BLaER1 (cell line): Measurements from ENCODE around the gene RABEP2.
"Not testable (repeated sequence)": the region's sequence is repeated elsewhere in the genome, so short reads cannot be mapped to it uniquely, and the experiment has no call there.

Source experiments
- H3K27ac ChIP-seq: shearing (Covaris generic); formaldehyde crosslinking; 2 replicates; pipeline ENCODE4 v1.8.1; 2022
- H3K27me3 ChIP-seq: shearing (Covaris generic); formaldehyde crosslinking; 2 replicates; pipeline ENCODE4 v1.8.1; 2022
- H3K36me3 ChIP-seq: shearing (Covaris generic); formaldehyde crosslinking; 2 replicates; pipeline ENCODE4 v1.8.1; 2022
- H3K4me1 ChIP-seq: shearing (Covaris generic); formaldehyde crosslinking; 2 replicates; pipeline ENCODE4 v1.8.1; 2022
- H3K4me2 ChIP-seq: shearing (Covaris generic); formaldehyde crosslinking; 2 replicates; pipeline ENCODE4 v1.8.1; 2022
- H3K4me3 ChIP-seq: shearing (Covaris generic); formaldehyde crosslinking; 2 replicates; pipeline ENCODE4 v1.8.1; 2022
- H3K9ac ChIP-seq: shearing (Covaris generic); formaldehyde crosslinking; 2 replicates; pipeline ENCODE4 v1.8.1; 2022
- H3K9me3 ChIP-seq: shearing (Covaris generic); formaldehyde crosslinking; 2 replicates; pipeline ENCODE4 v1.8.1; 2022
- H4K20me1 ChIP-seq: shearing (Covaris generic); formaldehyde crosslinking; 2 replicates; pipeline ENCODE4 v1.8.1; 2022
- Cebpa-rat ChIP-seq: shearing (Covaris generic); IDR thresholded peaks from 2 replicates; pipeline ENCODE4 v1.8.1; 2022

Gene RABEP2

DNA sequence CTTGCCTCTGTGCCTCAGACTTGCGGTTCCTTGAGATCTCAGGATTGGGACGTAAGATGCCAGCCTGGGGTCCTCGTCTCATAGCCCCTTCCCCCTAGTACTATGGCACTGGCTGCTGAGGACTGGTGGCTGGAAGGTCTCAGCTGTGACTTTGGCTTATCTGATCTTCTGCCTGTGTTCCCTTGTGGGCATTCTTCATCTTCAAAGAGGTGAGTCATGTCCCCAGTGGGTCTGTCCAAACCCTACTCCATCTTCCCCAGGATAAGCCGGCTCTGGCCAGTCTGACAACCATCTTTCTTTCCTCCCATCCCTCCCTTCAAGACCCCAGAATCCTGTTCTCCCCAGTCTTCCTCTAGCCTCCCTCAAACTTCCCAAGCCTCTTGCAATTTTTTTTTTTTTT, 10.3 kb upstream of the RABEP2 start:
- H3K27me3 ChIP-seq: no peaks in the 10 kb centered on the region
- peaks cover 74% of the 10 kb centered on the region for H3K36me3 ChIP-seq
- no peaks in the 10 kb centered on the region for H3K9me3 ChIP-seq
- no peak for TF ChIP-seq Cebpa-rat
- H3K4me2 ChIP-seq: peak overlapping the region; percentile 99
- H3K4me3 ChIP-seq: no peak overlapping the region
- no peak overlapping the region for H3K27ac ChIP-seq
- H4K20me1 ChIP-seq: peaks cover 50% of the 10 kb centered on the region
- no peak overlapping the region for H3K9ac ChIP-seq
- peaks cover 55% of the 10 kb centered on the region for H3K4me1 ChIP-seq

DNA sequence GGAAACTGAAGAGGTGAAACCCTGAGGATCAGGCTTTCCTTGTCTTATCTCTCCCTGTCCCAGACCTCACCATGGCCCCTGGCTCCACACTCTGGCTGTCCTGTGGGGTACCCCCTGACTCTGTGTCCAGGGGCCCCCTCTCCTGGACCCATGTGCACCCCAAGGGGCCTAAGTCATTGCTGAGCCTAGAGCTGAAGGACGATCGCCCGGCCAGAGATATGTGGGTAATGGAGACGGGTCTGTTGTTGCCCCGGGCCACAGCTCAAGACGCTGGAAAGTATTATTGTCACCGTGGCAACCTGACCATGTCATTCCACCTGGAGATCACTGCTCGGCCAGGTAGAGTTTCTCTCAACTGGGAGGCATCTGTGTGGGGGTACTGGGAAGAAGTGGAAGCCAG, 8.1 kb upstream of the RABEP2 start:
- Histone ChIP-seq H3K27ac (peak overlapping the region; percentile 99), H3K4me1 (peaks cover 77% of the 10 kb centered on the region), H3K4me2 (peak overlapping the region; percentile 99), H3K9ac (peak overlapping the region; percentile 99), H3K27me3 (no peaks in the 10 kb centered on the region), H3K9me3 (no peaks in the 10 kb centered on the region), H3K4me3 (peak overlapping the region; percentile 93), H3K36me3 (peaks cover 52% of the 10 kb centered on the region), H4K20me1 (peaks cover 33% of the 10 kb centered on the region)
- no peak for TF ChIP-seq Cebpa-rat

DNA sequence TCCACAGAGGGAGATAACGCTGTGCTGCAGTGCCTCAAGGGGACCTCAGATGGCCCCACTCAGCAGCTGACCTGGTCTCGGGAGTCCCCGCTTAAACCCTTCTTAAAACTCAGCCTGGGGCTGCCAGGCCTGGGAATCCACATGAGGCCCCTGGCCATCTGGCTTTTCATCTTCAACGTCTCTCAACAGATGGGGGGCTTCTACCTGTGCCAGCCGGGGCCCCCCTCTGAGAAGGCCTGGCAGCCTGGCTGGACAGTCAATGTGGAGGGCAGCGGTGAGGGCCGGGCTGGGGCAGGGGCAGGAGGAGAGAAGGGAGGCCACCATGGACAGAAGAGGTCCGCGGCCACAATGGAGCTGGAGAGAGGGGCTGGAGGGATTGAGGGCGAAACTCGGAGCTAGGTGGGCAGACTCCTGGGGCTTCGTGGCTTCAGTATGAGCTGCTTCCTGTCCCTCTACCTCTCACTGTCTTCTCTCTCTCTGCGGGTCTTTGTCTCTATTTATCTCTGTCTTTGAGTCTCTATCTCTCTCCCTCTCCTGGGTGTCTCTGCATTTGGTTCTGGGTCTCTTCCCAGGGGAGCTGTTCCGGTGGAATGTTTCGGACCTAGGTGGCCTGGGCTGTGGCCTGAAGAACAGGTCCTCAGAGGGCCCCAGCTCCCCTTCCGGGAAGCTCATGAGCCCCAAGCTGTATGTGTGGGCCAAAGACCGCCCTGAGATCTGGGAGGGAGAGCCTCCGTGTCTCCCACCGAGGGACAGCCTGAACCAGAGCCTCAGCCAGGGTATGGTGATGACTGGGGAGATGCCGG, 7.5 kb upstream of the RABEP2 start:
- peaks cover 46% of the 10 kb centered on the region for H3K36me3 ChIP-seq
- H3K4me3 ChIP-seq: peak overlapping the region; percentile 93
- H4K20me1 ChIP-seq: peaks cover 28% of the 10 kb centered on the region
- H3K27ac ChIP-seq: peak overlapping the region; percentile 99
- no peaks in the 10 kb centered on the region for H3K27me3 ChIP-seq
- H3K4me1 ChIP-seq: peaks cover 83% of the 10 kb centered on the region
- peak overlapping the region; percentile 99 for H3K4me2 ChIP-seq
- peak overlapping the region; percentile 99 for H3K9ac ChIP-seq
- no peaks in the 10 kb centered on the region for H3K9me3 ChIP-seq
- no peak for TF ChIP-seq Cebpa-rat

DNA sequence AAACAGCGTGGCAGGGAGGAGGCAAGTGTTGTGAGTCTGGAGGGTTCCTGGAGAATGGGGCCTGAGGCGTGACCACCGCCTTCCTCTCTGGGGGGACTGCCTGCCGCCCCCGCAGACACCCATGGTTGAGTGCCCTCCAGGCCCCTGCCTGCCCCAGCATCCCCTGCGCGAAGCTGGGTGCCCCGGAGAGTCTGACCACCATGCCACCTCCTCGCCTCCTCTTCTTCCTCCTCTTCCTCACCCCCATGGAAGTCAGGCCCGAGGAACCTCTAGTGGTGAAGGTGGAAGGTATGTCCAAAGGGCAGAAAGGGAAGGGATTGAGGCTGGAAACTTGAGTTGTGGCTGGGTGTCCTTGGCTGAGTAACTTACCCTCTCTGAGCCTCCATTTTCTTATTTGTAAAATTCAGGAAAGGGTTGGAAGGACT, 6.8 kb upstream of the RABEP2 start, which contains the start of gene CD19:
Gene CD19, plus strand, starts transcription at position 171 of the 425 bp plus-strand sequence. Its CDS starts 30 bp downstream, at position 201.
- peaks cover 39% of the 10 kb centered on the region for H3K36me3 ChIP-seq
- H3K4me1 ChIP-seq: peaks cover 87% of the 10 kb centered on the region
- peak within 1 kb of the TSS; percentile 99 for H3K9ac ChIP-seq
- peak within 1 kb of the TSS; percentile 99 for H3K4me2 ChIP-seq
- H3K27me3 ChIP-seq: no peaks in the 10 kb centered on the region
- H4K20me1 ChIP-seq: peaks cover 21% of the 10 kb centered on the region
- H3K4me3 ChIP-seq: peak within 1 kb of the TSS; percentile 93
- H3K27ac ChIP-seq: peak within 1 kb of the TSS; percentile 99
- H3K9me3 ChIP-seq: no peaks in the 10 kb centered on the region
- no peak for TF ChIP-seq Cebpa-rat

DNA sequence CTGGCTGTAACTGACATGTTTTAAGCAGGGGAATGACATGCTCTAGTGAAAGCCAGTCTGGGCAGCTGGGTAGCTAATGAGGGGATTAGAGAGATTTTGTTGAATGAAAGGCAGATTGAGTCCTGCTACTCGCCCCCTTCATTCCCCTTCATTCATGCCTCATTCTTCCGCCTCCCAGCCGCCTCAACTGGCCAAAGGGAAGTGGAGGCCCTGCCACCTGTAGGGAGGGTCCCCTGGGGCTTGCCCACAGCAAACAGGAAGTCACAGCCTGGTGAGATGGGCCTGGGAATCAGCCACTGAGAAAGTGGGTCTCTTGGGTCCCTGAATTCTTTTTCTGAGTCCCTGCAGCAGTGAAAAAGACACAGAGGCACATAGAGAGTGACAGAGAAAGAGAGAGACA, 5.6 kb upstream of the RABEP2 start:
- no peak for TF ChIP-seq Cebpa-rat
- Histone ChIP-seq H4K20me1 (peaks cover 13% of the 10 kb centered on the region), H3K9me3 (no peaks in the 10 kb centered on the region), H3K4me2 (peak overlapping the region; percentile 99), H3K4me3 (peak overlapping the region; percentile 93), H3K36me3 (peaks cover 27% of the 10 kb centered on the region), H3K9ac (peak overlapping the region; percentile 99), H3K27me3 (no peaks in the 10 kb centered on the region), H3K4me1 (peaks cover 84% of the 10 kb centered on the region), H3K27ac (peak overlapping the region; percentile 99)

DNA sequence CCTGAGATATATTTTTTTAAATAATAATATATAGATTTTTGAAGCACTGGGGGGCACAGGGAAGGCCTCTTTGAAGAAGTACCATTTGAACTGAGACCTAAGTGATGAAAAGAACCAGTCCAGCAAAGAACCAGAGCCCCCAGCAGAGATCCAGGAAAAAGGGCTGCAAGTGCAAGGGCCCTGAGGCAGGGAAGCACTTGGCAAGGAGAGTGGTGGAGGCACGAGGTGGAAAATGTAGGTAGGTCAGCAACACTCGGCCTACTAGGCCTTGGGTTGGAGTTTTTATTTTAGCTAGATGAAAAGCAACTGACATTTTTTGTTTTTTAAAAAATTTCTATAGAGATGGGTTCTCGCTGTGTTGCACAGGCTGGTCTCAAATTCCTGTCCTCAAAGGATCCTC, 5.2 kb upstream of the RABEP2 start:
- Histone ChIP-seq H3K27me3 (no peaks in the 10 kb centered on the region), H3K4me3 (peak overlapping the region; percentile 93; the same call in 1 of the 2 replicates), H3K36me3 (peaks cover 23% of the 10 kb centered on the region), H3K9ac (peak overlapping the region; percentile 99), H3K9me3 (no peaks in the 10 kb centered on the region), H3K27ac (peak overlapping the region; percentile 99), H3K4me1 (peaks cover 80% of the 10 kb centered on the region), H3K4me2 (peak overlapping the region; percentile 99), H4K20me1 (peaks cover 8% of the 10 kb centered on the region)
- TF ChIP-seq Cebpa-rat: no peak

DNA sequence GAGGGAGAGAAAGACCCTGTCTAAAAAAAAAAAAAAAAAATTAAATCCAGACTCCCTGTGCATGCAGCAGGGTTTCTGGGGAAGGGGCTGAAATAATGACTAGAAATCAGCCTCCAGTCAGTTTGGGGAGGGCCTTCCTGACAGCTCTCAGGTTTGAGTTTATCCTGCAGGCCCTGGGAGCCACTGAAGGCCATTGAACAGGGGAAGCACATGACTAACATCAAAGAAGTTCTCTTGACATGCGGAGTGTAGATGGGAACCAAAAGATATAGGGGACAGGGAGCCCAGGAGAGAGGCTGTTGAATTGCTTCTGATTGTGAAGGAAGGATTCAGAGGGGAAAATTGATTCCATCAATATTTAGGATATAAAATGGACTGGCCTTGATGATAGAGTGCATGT, 2.8 kb upstream of the RABEP2 start:
- 0 out of 2 replicates have a peak overlapping the region, but pooled peaks have one; percentile 42 for H3K27ac ChIP-seq
- peak overlapping the region; percentile 42 for H3K4me2 ChIP-seq
- no peak overlapping the region for H3K9ac ChIP-seq
- peaks cover 70% of the 10 kb centered on the region for H3K4me1 ChIP-seq
- H3K9me3 ChIP-seq: no peaks in the 10 kb centered on the region
- no peaks in the 10 kb centered on the region for H4K20me1 ChIP-seq
- TF ChIP-seq Cebpa-rat: no peak
- H3K36me3 ChIP-seq: 0 out of 2 replicates have a peak, but pooled peaks cover under 1% of the 10 kb centered on the region
- H3K27me3 ChIP-seq: no peaks in the 10 kb centered on the region
- no peak overlapping the region for H3K4me3 ChIP-seq

DNA sequence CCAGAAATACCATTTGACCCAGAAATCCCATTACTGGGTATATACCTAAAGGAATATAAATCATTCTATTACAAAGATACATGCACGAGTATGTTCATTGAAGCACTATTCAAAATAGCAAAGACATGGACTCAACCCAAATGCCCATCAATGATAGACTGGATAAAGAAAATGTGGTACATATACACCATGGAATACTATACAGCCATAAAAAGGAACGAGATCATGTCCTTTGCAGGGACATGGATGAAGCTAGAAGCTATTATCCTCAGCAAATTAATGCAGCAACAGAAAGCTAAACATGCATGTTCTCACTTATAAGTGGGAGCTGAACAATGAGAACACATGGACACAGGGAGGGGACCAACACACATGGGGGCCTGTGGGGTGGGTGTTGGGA, 1.2 kb upstream of the RABEP2 start:
- not testable (repeated sequence) for H4K20me1 ChIP-seq, H3K9me3 ChIP-seq, H3K27me3 ChIP-seq
- Histone ChIP-seq H3K27ac (peak overlapping the region; percentile 97), H3K36me3 (peaks cover 15% of the 10 kb centered on the region), H3K4me2 (peak overlapping the region; percentile 99), H3K4me1 (peaks cover 82% of the 10 kb centered on the region), H3K4me3 (peak overlapping the region; percentile 73), H3K9ac (peak overlapping the region; percentile 90)

DNA sequence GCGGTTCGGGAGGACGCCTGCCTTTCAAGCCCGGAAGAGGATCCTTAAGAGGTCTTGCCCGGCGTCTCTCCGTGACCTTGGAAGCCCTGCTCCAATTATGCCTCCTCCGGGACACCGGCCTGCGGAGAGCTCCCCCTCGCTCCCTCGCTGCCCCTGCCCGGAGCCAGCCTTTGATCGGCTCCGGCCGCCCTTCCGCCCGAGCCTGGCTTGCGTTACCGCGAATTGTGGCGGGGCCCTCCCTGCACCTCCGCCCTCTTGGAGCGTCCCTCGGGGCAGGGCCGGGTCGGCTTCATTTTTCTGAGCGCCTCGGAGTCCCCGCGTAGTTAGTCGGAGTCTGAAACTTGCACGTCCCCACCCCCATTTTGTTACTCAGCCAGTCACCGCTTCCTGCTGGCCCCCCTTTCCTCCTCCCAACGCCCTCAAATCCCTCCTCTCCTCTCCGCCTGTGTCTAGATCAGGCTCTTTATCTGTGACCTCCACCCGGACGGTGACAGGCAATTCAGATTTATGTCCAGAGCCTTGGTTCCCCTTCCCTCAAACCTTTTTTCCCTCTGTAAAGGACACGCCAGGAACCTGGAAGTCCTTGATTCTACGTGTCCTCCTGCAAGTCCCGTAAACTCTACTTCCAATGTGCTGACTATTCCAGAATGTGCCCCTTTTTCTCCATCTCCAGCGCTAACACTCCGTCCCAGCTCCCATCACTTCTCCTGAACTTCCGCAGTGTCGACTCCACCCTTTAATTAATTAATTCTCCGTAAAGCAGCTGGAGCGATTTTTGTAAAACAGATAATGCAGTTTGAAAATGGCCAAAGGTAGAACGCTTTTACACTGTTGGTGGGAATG, 569 bp upstream of the RABEP2 start:
- Histone ChIP-seq H3K9ac (peak overlapping the region; percentile 90), H3K9me3 (no peaks in the 10 kb centered on the region), H3K4me1 (peaks cover 81% of the 10 kb centered on the region), H3K36me3 (peaks cover 21% of the 10 kb centered on the region), H4K20me1 (no peaks in the 10 kb centered on the region), H3K27ac (peak overlapping the region; percentile 97), H3K27me3 (no peaks in the 10 kb centered on the region), H3K4me2 (peak overlapping the region; percentile 99), H3K4me3 (peak overlapping the region; percentile 73)
- no peak for TF ChIP-seq Cebpa-rat

DNA sequence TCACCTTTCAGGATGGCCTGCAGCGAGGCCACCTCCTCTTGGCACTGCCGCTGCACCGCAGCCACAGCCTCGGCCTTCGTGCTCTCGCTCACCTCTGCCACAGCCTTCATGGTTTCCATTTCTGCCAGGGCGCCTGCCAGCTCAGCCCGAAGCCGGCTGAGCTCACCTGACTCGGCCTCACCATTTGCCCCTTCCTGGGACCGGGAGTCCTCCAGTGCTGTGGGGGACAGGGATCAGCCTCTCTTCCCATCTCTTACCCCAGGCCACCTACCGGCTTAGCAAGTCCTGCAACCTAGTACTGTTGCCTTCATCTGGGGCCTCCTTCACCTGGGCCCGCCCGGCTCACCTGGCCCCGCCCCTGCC, 658 bp downstream of the RABEP2 start:
- peak overlapping the region; percentile 97 for H3K27ac ChIP-seq
- H3K4me1 ChIP-seq: peaks cover 69% of the 10 kb centered on the region
- H3K4me3 ChIP-seq: peak overlapping the region; percentile 73
- H3K27me3 ChIP-seq: no peaks in the 10 kb centered on the region
- TF ChIP-seq Cebpa-rat: no peak
- H3K9ac ChIP-seq: peak overlapping the region; percentile 90
- peak overlapping the region; percentile 99 for H3K4me2 ChIP-seq
- no peaks in the 10 kb centered on the region for H3K9me3 ChIP-seq
- H3K36me3 ChIP-seq: peaks cover 29% of the 10 kb centered on the region
- H4K20me1 ChIP-seq: no peaks in the 10 kb centered on the region
